ENCODE measurements around the gene LTBP3. TPM values are rescaled to one million over a fixed set of nuclear protein-coding genes. Genes with fewer than 3 reads are reported as not detected.

The LTBP3 gene
- total and polyA plus RNA-seq, 2 of the 13 experiments (the other 11 are each of a cell fraction or from before 2014, with no cell fraction given): 12.2 to 68.1 TPM

GRCh38 chr11:65604258-65604657 is 46.1 kb upstream of the LTBP3 start:
- 100% methylated on average over 1 of the region's 1 CpG for WGBS (ENCODE audit: low lambda C conversion rate)
- Histone ChIP-seq H3K4me3 (replicated peaks in 1 of 3; ENCODE audit: insufficient read depth in 1 of 3, low read depth in 2 of 3, low read length in 3 of 3) (no peak overlapping the region), H3K36me3 (replicated peaks in 1 of 2; ENCODE audit: control insufficient read depth in 1 of 2, insufficient read depth in 2 of 2, low read length in 2 of 2) (peaks cover 23 to 55% of the 10 kb centered on the region in 2 experiments), H3K9me3 (ENCODE audit: low read length) (no peaks in the 10 kb centered on the region), H3K9ac (ENCODE audit: insufficient read depth, low read depth, low read length) (no peak overlapping the region), H3K79me2 (ENCODE audit: insufficient read depth, low read length) (no peaks in the 10 kb centered on the region), H3K4me2 (ENCODE audit: low read depth, low read length) (no peak overlapping the region), H2AFZ (ENCODE audit: low read length) (no peak overlapping the region), H3K4me1 (ENCODE audit: insufficient read depth, low read length) (no peaks in the 10 kb centered on the region), H4K20me1 (ENCODE audit: insufficient read depth, low read length) (no peaks in the 10 kb centered on the region; the same call in 1 of the 2 replicates), H3K27me3 (ENCODE audit: control insufficient read depth in 1 of 2, insufficient read depth in 2 of 2, low read length in 2 of 2) (no peaks in the 10 kb centered on the region), H3K27ac (ENCODE audit: extremely low read length, insufficient read depth, low read length) (no peak overlapping the region)
- no peak for DNase-seq (ENCODE audit: low spot score)
- in situ Hi-C loops (cut with HindIII; ENCODE audit: extremely low pct_ligation_motif_present, low pct_unique_long_range_greater_than_20kb): no loop called here
- CTCF ChIA-PET (ENCODE audit: low intra/inter-chr PET ratio, low total read pairs): no interaction called here
- POLR2A ChIA-PET: interaction anchor here (0.6 to 6.0 kb wide), 6 partner anchors 9 to 44 kb away, joined by 3 to 47 read pairs (median 6); partner anchors contain the start of genes FAM89B, KCNK7, MAP3K11 and PCNX3
- TF ChIP-seq ZNF547 (CRISPR knock-in tag; IDR thresholded peaks at IDR 0.05): no peak
- TF ChIP-seq, protein P1, sequence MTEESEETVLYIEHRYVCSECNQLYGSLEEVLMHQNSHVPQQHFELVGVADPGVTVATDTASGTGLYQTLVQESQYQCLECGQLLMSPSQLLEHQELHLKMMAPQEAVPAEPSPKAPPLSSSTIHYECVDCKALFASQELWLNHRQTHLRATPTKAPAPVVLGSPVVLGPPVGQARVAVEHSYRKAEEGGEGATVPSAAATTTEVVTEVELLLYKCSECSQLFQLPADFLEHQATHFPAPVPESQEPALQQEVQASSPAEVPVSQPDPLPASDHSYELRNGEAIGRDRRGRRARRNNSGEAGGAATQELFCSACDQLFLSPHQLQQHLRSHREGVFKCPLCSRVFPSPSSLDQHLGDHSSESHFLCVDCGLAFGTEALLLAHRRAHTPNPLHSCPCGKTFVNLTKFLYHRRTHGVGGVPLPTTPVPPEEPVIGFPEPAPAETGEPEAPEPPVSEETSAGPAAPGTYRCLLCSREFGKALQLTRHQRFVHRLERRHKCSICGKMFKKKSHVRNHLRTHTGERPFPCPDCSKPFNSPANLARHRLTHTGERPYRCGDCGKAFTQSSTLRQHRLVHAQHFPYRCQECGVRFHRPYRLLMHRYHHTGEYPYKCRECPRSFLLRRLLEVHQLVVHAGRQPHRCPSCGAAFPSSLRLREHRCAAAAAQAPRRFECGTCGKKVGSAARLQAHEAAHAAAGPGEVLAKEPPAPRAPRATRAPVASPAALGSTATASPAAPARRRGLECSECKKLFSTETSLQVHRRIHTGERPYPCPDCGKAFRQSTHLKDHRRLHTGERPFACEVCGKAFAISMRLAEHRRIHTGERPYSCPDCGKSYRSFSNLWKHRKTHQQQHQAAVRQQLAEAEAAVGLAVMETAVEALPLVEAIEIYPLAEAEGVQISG (CRISPR knock-in tag; IDR thresholded peaks at IDR 0.05): no peak
- TF ChIP-seq CCAR2 (optimal IDR thresholded peaks at IDR 0.05; ENCODE audit: low read depth, low read length): no peak
- TF ChIP-seq, protein P2, sequence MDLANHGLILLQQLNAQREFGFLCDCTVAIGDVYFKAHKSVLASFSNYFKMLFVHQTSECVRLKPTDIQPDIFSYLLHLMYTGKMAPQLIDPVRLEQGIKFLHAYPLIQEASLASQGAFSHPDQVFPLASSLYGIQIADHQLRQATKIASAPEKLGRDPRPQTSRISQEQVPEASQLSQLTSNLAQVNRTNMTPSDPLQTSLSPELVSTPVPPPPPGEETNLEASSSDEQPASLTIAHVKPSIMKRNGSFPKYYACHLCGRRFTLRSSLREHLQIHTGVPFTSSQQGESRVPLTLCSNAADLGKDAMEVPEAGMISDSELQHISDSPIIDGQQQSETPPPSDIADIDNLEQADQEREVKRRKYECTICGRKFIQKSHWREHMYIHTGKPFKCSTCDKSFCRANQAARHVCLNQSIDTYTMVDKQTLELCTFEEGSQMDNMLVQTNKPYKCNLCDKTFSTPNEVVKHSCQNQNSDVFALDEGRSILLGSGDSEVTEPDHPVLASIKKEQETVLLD (CRISPR knock-in tag; IDR thresholded peaks at IDR 0.05; ENCODE audit: low read depth): no peak
- FAIRE-seq: no peak
- intact Hi-C loops (cut with micrococcal nuclease; ENCODE audit: unreplicated experiment): no loop called here
- no peak for ATAC-seq
- TSS peak; percentile 6 for BruUV-seq (replicated peaks)
